GM08714 (cell line): ENCODE results near the gene TRABD.
A peak's percentile ranks its signal among the peaks of the same experiment; 100 is the strongest.

Experiments used
- H3K4me3 ChIP-seq: fragments of 200-500 bp; sonication (Bioruptor generic); 2 replicates; pipeline ENCODE4 v1.5.1; 2014; ENCODE audit warnings: mild to moderate bottlenecking, low read length, inconsistent platforms
- ZNF274 ChIP-seq: IDR thresholded peaks from 2 replicates; pipeline ENCODE4 v1.6.1; 2012; ENCODE audit warnings: mild to moderate bottlenecking, low read depth, low read length

Gene TRABD

DNA sequence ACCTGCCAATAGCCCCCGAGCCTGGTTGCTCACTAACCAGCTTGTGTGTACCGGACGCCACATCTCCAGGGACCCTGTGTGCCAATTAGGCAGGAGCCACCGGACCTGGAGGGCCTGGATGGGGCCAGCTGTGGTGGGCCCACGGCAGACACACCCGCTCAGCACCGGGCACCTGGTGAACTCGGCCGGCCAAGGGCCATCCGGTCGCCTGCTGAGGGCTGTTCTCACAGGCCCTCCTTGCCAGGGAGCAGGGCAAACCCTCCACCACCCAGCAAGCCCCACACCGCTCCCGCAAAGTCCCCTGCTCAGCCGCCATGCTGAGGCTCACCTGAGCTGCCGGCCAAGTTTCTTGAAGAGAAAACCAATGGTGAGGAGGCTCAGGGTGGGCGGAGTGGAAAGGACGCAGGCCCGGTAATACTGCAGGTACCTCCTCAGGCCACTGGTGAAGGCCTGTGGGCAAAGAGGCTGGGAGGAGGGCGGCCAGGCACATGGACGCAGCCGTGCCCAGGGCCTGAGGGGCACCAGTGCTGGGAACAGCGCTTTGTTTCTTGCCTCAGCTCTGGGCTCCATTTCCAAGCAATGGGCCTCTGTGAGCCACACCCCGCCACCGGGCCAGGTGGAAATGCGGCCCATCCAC, 42.0 kb downstream of the TRABD start:
- no peak for TF ChIP-seq ZNF274
- H3K4me3 ChIP-seq, result no peak overlapping the region

- H3K4me3 ChIP-seq, result no peak overlapping the region
- no peak for TF ChIP-seq ZNF274
Observed at GRCh38 chr22:50228366-50228765, 42.7 kb downstream of the TRABD start.

GRCh38 chr22:50229370-50229769, 43.7 kb downstream of the TRABD start:
- no peak for TF ChIP-seq ZNF274
- H3K4me3 ChIP-seq, result no peak overlapping the region

DNA sequence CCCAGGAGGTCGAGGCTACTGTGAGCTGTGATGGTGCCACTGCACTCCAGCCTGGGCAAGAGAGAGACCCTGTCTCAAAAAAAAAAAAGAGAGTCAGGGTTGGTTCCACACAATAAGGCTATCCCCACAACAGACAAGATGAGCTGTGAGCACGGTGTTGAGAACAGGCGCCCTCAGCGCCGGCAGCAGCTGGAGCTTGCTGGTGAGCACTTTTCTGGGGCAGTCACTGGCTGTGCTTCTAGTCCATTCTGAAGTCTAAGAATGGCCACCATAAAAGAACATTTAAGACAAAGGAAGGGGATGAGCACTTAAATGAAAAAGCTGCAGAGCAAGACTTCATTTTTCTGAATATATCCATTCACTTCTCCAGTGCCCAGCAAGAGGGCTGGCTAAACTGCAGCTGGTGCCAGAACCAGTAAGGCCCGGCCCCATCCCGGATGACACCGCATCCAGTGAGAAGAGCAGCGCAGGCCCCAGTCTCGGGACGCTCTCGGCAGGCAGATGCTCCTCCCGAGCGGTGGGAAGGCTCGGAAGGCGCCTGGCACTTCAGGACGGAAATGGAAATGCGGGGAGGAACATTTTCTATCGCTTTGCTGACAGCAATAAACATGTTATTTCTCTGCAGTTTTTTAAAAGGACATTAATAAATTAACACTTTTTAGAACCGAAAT, 46.9 kb downstream of the TRABD start:
- no peak overlapping the region for H3K4me3 ChIP-seq
- no peak for TF ChIP-seq ZNF274

- no peak for TF ChIP-seq ZNF274
Observed at GRCh38 chr22:50233223-50233622, 47.5 kb downstream of the TRABD start.

DNA sequence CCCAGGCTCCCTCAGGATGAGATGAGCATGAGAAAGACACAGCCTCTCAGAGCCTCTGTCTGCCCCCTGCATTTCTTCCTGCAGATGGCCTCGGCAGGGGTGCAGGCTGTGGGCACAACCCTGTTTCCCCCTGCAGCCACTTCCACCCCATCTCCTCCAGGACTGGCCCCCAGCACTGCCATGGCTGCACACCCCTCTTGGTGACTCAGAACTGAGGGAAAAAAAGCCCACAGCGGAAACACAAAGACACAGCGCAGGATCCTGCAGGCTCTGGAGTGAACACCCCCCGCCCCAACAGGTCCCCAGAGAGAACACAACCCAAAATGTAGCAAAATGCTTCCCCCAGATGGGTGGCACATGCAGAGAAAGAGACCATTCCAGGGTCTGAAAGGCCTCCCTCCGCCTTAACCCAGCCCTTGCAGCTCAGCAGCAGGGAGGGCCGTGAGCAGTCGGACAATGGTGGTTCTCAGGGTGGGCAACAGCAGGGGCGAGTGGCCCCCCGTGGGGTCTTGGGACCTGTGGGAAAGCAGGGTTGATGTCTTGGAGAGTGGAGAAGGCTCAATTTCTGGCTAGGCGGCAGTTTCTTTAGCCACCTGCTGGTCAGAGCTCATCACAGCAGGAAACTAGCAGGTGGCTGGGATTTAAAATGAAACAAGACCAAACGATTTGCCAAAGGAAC, 51.2 kb downstream of the TRABD start:
- TF ChIP-seq ZNF274, result no peak
- H3K4me3 ChIP-seq, result no peak overlapping the region

More at GRCh38 chr22:50233223-50233622, 47.5 kb downstream of the TRABD start:
- H3K4me3 ChIP-seq, result no peak overlapping the region

DNA sequence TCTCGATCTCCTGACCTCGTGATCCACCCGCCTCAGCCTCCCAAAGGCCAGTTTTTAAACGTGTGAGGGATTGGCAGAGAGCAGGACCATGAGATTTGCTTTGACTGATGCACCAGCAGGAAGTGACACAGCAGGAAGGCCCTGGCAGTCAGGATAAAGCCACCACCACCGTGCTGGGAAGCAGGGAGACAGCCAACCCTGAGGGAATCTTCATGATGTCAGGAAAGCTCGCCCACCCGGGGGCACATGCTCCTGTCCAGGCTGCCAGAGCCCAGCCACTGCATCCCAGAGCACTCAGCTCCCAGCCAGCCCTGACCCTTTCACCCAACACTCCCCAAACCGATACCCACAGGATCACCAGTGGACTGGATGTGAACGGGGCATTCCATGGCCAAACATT, 53.0 kb downstream of the TRABD start:
- TF ChIP-seq ZNF274, result no peak
- H3K4me3 ChIP-seq, result no peak overlapping the region

GRCh38 chr22:50242406-50242949, 56.8 kb downstream of the TRABD start:
- peak overlapping the region; percentile 81 for H3K4me3 ChIP-seq
- no peak for TF ChIP-seq ZNF274

DNA sequence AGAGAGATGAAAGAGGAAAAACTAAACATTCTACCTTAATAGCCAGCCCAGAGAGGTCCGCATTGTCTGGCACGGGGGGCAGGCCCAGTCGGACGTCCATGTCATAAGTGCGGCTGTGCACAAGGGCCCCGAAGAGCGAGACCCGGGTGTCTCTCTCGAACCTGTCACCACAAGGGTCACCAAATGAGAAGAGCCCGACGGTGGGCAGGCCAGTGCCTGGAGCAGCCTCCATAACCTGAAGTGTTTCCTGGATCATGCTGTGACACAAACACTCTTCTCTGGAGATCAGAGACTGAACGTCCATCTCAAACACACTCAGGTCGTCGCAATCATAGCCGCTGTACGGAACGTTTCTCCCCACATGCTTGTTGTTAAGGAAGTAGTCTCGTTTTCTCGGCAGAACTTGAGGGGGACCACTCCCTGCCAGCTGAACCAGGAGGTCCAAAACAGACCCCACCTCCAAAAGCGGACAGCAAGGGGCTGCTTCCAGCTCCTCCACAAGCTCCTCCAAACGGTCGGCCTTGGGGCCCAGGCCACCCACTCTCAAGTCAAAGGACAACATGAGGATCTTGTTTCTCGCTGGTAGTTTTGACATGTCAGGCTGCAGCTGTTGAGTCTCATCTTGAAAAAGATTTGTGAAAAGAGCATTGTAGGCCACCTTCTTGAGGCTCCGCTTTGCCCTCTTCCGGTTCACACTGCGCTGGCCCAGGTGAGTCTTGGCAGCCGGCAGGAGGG, 58.1 kb downstream of the TRABD start:
- no peak for TF ChIP-seq ZNF274
- H3K4me3 ChIP-seq, result peak overlapping the region; percentile 81

- no peak for TF ChIP-seq ZNF274
- peak within 1 kb of the TSS; percentile 81 for H3K4me3 ChIP-seq
Observed at GRCh38 chr22:50244420-50245213, 58.9 kb downstream of the TRABD start, which contains the start of gene TUBGCP6. TSS of gene TUBGCP6 (minus strand) at chr22:50245023. CDS start at chr22:50244459, 564 bp downstream.

DNA sequence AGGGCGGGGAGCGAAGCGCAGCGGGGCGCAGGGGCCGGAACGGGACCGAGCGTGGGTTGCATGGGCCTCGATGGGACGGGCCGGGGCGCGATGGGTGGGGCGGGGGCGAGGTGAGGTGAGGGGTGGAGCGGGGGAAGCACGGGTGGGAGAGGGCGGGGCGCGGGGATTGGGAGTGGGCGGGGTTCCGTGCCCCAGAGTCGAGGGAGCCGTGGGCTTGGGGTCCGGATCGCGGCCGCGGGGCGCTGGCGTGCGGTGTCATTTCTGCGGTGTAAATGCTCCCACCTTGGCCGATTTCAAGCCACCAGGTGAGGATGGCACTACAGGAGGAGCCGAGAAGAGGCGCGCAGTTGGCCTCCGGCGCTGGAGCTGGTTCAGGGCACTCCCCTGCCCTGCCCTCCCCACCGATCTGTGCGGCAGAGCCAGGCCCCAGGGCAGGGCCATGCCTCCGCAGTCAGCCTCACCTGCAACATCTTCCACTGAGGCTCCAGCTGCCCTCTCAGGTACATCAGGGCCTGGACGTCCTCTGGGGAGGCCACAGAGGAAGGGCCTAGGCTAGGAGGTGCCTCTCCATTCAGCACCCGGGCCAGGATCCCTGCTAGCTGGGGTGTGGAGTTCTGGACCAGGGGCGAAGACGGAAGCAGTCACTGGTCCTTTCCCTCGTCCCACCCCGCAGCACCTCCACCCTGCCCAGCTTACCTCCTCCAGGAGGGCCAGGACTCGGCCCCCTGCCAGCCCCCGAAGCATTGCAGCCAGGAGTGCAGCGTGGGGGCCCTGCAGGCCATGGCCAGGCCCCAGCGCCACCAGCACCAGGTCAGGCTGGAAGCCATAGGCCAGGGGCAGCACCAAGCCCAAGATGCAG, 59.7 kb downstream of the TRABD start:
- H3K4me3 ChIP-seq, result peak overlapping the region; percentile 81

More for the DNA sequence above, 59.7 kb downstream of the TRABD start:
- no peak for TF ChIP-seq ZNF274
